SW 1271 (cell line): ENCODE measurements around the gene HSPB9.

ENCODE experiments used
- DNase-seq, 2 experiments: peaks; one replicate each; lab custom pipeline; 2025; lab: John Stamatoyannopoulos, UW

HSPB9 gene

DNA sequence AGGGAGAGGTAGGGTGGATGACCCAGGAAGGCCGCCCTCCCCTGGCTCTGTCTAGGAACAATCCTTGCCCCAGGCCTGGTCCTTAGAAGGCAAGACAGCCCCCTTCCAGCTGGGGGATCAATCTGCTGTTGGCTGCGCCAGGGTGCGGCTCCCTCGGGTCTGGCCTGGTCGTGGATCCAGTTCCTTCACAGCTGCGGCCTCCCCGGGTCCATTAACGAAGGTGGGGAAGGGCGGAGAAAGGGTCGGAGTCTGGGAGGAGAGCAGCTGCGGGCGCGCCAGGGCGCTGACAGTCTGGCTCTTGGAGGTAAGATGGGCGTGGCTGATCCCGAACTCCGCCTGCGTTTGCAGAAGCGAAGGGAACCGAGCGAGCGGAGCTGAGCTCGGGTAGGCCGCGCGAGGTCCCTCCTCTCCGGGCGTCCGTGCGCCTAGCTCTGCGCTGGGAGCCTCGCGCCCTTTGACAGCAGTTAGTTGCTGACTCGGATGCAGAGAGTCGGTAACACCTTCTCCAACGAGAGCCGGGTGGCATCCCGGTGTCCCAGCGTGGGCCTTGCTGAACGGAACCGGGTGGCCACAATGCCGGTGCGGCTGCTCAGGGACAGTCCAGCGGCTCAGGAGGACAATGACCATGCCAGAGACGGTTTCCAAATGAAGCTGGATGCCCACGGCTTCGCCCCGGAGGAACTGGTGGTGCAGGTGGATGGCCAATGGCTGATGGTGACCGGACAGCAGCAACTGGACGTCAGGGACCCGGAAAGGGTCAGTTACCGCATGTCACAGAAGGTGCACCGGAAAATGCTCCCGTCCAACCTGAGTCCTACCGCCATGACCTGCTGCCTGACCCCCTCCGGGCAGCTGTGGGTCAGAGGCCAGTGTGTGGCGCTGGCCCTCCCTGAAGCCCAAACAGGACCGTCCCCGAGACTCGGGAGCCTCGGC, at the start of gene HSPB9:
Gene HSPB9, plus strand, starts transcription at position 434 of the 933 bp plus-strand sequence. Its CDS starts 47 bp downstream, at position 481.
- no peak for DNase-seq

DNA sequence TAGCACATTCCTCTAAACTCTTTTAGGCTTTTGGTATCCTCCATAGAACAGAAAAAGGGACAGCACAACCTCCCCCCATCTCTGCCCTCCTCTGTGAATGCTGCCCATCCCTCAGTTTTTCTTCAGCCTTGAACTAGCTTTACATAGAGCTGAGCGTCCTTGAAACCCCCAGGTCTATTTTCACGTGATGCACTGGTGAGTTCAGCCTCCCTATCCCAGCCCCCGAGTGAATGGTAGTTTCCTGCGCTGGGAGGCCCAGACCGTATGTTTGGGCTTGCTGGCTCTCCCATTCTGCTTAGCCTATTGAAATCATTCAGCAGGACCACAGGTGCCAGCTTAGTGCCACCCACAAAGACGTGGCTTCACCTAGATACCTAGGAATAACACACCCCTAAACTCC, 46.8 kb upstream of the HSPB9 start:
- DNase-seq: no peak

DNA sequence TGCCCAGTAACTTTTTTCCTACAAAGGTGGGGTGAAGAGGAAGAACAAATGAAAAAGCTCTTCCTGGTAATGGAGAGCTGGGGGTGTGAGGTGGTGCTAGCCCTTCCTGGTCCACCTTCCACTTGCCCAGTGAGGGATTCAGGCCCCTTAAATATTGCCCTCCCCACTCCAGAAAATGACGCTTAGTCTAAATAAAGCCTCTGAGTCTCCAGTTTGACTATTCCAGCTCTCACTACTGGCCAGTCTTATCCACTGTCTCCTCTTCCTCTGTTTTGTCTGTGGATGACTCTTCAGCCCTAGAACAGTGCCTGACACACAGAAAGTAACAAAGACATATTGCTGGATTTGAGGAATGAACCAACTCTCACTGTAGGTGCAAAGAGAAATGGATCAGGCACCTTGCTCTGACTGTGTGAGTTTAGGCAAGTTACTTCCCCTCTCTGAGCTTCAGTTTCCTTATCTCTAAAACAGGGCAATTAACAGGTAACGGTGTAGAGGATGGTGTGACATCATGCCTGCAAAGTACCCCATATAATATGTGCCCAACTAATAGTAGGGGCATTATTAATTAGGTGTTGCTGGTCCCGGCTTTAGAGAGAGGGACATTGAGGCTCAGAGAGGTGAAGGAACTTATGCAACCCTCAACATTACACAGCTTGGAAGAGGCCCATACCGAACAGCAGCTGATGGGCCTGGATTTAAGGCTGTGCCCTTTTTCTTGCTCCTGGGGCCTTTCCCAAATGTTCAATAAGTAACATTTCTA, 45.6 kb upstream of the HSPB9 start:
- DNase-seq: no peak

- DNase-seq: no peak
Observed at GRCh38 chr17:42077755-42078154, 44.8 kb upstream of the HSPB9 start.

DNA sequence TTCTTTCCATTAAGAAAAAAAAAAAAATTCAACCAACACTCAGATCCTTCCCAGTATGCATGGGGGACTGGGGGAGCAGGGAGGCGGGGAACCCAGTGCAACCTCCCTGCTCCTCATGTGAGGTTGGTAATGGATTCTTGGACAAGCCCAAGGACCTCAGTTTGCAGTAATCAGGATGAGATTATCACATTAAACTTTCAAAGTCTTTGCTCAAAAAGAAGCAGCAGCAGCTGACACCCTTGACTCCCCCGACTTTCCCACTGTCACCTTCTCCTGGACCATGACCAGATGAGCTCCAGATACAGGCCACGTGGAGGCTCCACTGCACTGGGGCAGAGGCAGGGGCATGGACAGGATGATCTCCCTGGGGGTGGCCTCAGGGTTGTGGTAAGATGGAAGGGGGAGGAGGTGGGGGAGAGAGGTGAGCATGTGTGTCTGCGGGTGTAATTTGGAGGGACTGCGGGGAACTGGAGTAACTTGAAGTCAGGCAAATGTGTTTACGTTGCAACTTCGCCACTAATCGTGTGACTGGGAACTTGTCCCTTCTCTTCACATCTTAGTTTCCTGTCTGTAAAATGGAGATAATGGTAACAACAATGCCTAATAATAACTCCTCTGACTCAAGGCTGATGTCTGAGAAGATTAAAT, 44.1 kb upstream of the HSPB9 start:
- DNase-seq: no peak

GRCh38 chr17:42079541-42079940, 43.1 kb upstream of the HSPB9 start:
- no peak for DNase-seq

DNA sequence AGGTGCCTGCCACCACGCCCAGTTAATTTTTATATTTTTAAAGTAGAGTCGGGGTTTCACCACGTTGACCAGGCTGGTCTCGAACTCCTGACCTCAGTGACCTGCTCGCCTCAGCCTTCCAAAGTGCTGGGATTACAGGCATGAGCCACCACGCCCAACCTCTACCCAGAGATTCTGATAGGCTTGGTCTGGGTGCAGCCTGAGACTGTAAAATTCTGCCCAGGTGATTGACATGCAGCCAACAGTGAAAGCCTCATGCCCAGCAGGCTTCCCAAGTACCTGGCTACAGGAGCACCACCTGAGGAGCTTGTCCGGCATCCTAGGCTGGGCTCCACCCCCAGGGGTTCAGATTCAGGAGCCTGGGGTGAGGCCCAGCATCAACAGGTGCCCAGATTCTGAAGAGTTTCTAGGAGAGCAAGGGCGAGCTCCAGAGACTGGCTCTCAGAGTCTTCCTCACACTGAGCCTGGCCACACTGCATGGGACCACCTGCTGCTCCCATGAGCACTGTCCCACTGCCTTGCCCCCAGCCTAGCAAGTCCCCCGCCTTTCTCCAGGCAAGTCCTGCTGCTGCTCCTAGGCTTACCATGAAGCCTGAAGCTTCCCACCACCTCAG, 41.0 kb upstream of the HSPB9 start:
- no peak for DNase-seq

GRCh38 chr17:42087042-42087701, 35.4 kb upstream of the HSPB9 start:
- no peak for DNase-seq

GRCh38 chr17:42087736-42088705, 34.6 kb upstream of the HSPB9 start:
- no peak for DNase-seq

DNA sequence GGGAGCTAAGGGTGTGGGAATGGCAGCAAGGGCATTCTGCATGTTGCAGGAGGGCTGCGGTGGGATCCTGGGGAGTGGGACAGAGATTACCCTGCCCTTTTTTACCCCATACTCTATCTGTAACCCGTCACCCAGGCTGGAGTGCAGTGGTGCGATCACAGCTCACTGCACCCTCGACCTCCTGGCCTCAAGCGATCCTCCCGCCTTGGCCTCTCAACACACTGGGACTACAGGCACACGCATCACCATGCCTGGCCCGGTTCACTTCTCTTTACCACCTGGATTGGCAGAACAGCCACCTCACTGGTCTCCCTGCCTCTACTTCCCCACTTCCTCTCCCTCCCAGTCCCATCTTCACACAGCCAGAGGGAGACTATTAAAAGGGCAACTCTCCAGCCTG, 33.9 kb upstream of the HSPB9 start:
- no peak for DNase-seq

DNA sequence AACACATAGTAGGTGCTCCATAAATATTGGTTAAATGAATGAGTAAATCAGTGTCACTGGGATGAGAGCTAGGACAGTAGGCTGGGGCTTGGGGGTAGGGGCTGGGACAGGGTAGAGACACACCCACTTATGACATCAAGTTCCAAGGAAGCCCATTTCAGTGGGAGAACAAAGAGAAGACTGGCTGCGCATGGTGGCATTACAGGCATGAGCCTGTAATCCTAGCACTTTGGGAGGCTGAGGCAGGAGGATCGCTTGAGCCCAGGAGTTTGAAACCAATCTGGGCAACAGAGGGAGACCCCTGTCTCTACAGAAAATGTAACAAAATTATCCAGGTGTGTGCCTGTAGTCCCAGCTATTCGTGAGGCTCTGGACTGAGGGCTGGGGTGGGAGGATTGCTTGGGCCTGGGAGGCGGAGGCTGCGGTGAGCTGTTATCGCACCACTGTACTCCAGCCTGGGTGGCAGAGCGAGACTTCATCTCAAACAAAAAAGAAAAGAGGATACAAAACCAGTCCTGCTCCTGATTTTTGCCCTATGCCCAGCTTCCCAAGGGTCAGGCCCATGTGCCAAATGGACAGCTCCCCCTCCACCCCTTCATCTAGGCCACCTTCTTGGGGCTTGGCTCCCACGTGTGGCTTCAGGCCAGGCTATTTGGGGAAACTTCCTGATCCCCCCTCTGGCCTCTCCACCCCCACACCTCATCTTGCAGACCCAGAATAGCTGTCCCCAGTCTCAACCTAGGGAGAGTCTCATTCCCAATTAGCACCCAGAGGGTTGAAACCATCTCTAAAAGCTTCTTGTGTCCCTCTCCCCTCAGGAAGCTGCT, 31.4 kb upstream of the HSPB9 start:
- DNase-seq: no peak

GRCh38 chr17:42092939-42093338, 29.7 kb upstream of the HSPB9 start:
- DNase-seq: no peak

GRCh38 chr17:42094375-42095069, 28.1 kb upstream of the HSPB9 start:
- no peak for DNase-seq

GRCh38 chr17:42096360-42097111, 26.1 kb upstream of the HSPB9 start:
- no peak for DNase-seq

DNA sequence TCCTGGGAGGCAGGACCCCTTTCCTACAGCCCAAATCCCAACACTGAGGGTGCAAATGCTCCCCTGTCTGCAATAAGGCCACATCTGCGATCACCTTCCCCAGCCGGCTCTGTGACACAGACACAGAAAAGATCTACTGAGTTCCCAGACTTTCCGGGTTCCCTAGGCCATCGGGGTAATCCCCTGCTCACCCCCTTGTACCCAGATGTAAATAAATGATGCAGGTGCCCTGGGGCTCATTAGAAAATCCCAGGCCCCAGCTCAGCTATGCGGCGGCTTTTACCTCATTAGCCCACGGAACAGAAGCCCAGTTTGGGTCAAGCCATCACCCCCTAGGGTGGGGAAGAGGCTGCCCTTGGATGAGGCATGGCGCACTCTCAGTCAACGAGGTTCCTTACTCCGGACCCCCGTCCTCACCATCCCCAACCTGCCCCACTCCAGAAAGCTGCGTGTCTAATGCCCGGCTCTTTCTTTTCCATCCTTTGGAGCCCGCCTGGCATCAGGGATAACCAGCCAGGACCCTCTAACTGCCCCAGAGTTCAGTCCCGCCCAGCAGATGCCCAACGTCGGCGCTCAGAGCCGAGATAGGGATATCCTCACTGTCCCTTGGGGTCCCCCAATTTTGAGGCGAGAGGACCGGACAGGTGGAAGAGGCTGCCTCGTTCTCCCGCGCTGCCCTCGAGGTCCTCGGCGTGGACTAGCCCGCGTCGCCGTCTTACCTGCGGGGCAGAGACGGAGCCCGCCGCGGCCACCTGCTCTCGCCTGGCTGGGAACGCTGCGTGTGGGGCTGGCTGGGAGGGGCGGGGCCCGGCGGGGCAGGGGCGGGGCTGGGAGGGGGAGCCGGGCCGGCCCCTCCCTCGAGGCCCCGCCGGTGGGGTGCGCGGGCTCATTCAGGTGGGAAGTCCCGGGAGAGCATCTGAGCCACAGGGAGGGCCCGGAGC, 24.6 kb upstream of the HSPB9 start, which contains the start of gene ZNF385C:
Gene ZNF385C, minus strand, starts transcription at position 783 of the 941 bp plus-strand sequence. CDS start 35,417 bp downstream, outside the sequence.
- no peak for DNase-seq

DNA sequence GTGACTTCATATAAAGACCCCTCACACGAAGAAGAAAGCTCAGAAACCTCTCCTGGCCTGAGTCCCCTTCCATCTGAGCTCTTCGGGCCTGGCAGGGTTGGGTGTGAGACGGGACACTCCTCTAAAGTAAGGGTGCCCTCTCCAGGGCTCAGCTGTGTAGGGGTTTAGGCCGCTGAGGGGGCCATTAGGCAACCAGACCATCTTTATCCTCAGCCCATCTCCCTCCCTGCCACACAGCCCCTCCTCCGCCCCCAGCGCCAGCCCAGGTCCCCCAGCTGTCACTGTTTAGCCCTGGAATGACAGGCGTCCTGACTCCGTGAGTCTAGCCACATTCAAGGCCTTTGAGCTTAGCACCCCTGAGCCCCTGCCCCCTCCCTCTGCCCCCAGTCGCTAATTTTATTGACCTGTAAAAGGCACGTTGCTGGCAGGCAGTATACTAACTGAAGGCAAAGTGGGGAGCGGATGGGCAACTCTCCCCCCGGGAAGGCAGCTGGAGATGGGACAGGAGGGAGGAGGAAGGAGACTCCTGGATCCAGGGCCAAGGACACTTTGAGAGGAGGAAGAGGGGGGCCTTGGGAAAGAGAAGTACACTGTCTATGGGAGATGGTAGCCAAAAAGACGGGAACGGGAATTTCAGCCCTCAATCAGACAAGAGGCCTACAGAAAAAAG, 23.7 kb upstream of the HSPB9 start:
- no peak for DNase-seq
